T47D (cell line): ENCODE results near the gene MAEL.
A peak's percentile ranks its signal among the peaks of the same experiment; 100 is the strongest.

Experiments used
- DNase-seq, 2 experiments: peaks; one replicate each; pipeline versions ENCODE4 v3.0.0 to v3.0.0-alpha.2; 2011 to 2012; ENCODE audit warnings: low read depth in 1 of 2, low spot score in 1 of 2
- JUND ChIP-seq: IDR thresholded peaks from 2 replicates; pipeline ENCODE4 v1.6.1; 2012; ENCODE audit warnings: low read depth
- in situ Hi-C: cut with HindIII; loops from 2 replicates; pipeline ENCODE4 v1.10.0; 2016; ENCODE audit warnings: low sequenced_read_pairs, low pct_unique_long_range_greater_than_20kb

MAEL gene

DNA sequence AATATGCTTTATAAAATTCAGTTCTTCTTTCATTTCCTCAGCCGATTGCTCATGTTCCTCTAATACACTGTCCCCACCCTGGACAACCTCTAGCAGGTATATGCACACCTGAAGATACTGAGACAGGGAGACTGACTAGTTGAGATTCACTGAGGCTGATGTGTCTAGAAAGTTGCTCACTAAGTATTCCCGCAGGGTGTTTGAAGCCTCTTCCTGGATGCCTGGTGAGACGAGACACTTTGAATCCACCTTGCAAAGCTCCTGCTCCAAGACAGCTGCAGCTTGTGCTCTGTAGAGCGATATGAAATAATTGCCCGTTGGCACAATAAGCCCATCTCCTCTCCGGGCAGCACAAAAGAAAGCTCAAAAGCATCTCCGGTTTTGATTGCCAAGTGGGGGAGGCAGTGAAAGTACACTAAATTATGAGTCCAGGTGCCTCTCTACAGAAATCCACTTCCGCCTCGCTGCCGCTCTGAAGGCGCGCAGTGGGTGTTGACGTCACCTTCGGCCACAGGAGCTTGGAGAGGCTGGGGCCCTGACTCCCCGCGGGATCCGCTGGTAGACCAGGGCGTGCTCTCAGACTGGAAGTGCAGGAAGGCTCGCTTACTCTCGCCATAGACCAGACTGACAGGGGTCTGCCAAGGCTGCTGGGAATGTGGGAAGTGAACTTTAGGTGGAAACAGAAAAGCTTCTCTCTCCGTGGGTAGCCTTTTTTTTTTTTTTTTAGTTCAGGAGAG lies 54.8 kb downstream of the MAEL start:
- in situ Hi-C loops, result no loop called here
- no peak for TF ChIP-seq JUND
- DNase-seq, result peak; percentile 64 to 85

DNA sequence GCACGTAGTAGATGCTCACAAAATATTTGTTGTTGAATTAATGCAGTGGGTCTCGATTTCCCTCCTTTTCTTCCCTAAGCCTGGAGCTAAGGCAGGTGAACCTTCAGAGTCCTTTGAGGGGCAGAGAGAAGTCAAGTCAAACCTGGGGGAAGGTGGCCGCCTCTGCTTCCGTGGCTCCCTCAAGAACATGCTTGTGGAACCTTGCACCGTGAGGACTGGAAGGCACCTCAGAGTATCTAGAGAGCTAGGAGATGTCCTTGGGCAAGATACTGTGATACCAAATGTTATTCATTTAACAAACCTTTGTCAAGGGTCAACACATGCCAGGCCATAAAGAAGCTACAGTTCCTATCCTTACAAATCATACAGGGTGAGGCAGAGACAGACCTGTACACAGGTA lies 62.8 kb downstream of the MAEL start:
- TF ChIP-seq JUND, result no peak
- in situ Hi-C loops, result no loop called here
- no peak for DNase-seq

DNA sequence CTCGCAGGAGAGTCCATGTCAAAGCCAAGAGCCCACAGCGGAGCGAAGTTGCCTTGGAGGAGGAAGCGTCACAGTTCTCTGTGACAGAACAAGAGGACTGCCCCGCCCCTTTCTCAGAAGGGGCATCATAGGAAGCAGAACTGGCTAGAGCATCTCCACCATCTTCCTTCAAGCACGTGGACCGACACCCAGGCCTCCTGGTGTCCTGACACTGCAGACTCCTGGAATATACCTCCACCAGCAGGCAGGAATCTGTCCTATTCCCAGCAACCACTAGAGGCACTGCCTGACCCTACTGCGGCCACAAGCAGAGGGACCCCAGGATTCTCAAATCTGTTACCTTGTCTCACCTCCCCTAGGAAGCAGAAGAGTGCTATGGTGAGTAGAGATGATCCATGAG lies 63.3 kb downstream of the MAEL start:
- DNase-seq, result peak in 1 of 2 experiments; percentile 57
- in situ Hi-C loops, result no loop called here
- TF ChIP-seq JUND, result no peak

DNA sequence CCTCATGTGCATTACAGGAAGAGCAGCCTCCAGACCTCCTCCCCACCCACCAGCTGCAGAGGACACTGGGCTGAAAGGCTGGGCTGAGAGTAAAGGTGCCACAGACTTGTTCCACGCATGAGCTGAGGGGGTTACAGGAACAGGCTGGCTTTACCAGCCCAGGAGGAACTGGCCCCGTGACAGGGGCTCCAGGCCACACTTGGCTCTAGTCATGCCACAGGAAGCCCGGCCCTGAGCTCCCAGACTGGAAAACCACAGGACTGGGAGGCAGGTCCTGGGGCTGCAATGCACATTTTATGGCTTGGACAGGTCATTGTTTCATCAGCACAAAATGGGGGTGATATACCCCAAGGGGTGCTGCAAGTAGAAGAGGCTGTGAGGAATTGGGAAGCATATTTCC lies 65.5 kb downstream of the MAEL start:
- in situ Hi-C loops, result no loop called here
- TF ChIP-seq JUND, result no peak
- DNase-seq, result no peak

DNA sequence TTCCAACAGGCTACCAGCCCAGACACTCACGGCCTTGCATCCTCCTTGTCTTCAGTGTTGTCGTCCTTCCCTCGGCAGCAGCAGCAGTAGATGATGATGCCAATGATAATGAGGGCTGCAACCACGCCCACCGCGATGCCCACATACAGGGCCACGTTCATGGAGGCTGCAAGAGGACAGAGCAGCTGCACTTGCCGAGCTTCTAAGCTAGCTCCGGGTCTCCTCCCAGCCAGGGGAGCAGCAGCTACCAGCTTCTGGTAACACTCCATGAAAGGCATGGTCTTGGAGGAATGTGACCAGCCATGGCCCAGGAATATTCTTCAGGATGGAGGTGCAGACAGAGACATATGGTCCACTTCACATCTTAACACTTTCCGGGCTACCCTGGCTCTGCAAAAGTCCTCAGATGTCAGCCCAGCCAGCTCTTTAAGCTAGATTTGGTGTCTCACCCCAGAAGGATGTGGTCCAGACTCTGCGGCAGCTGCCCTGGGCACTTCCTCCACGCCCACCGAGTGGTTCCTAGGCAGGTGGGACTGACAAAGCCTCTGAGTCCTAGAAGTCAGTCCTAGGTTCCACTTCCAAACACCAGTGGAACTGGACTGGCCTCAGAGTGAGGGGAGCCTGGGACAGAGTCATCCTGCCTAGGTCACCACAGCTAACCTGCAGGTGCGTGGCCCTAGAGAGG lies 66.0 kb downstream of the MAEL start:
- no peak for TF ChIP-seq JUND
- in situ Hi-C loops, result no loop called here
- no peak for DNase-seq

DNA sequence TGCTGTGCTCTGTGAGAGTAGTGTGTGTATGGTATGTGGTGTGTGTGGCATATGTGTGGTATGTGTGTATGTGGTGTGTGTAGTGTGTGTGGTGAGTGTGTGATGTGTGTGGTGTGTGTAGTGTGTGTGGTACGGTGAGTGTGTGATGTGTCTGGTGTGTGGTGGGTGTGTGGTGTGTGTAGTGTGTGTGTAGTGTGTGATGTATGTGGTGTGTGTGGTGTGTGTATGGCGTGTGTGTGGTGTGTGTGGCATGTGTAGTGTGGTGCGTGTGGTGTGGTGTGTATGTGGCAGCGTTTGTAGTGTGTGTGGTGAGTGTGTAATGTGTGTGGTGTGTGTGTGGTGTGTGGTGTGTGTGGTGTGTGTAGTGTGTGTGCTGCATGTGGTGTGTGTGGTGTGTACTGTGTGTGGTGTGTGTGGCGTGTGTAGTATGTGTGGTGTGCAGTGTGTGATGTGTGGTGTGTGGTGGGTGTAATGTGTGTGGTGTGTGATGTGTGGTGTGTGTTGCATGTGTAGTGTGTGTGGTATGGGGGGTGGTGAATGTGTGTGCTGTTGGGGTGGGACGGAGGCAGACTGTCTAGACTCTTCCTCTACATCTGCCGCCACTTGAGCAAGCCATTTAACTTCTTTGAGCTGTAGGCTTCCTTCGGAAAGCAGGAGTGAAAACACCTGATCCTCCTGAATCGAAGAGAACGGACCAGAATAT lies 67.6 kb downstream of the MAEL start:
- no peak for DNase-seq
- in situ Hi-C loops, result no loop called here
- TF ChIP-seq JUND, result no peak

DNA sequence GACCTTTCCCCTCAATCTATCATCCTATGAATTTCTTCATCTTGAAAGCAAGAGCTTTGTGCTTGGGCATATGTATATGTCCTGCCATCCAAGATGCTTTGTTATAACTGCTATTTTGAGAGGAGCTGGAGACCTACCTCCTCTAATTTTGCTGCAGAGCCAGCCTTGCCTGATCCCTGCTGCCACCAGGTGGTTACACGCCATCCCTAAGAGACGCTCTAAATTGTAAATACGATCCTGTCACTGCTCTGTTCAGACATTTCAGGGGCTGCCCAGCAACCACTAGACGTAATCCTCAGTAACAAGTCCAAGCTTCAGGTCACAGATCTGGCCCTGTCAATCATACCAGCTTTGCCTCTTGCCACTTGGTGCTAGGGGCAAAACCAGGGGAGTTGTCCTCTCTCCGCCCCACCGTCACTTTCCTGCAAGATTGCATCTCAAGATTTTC lies 68.2 kb downstream of the MAEL start:
- no peak for TF ChIP-seq JUND
- in situ Hi-C loops, result no loop called here
- peak; percentile 51 to 85 for DNase-seq

DNA sequence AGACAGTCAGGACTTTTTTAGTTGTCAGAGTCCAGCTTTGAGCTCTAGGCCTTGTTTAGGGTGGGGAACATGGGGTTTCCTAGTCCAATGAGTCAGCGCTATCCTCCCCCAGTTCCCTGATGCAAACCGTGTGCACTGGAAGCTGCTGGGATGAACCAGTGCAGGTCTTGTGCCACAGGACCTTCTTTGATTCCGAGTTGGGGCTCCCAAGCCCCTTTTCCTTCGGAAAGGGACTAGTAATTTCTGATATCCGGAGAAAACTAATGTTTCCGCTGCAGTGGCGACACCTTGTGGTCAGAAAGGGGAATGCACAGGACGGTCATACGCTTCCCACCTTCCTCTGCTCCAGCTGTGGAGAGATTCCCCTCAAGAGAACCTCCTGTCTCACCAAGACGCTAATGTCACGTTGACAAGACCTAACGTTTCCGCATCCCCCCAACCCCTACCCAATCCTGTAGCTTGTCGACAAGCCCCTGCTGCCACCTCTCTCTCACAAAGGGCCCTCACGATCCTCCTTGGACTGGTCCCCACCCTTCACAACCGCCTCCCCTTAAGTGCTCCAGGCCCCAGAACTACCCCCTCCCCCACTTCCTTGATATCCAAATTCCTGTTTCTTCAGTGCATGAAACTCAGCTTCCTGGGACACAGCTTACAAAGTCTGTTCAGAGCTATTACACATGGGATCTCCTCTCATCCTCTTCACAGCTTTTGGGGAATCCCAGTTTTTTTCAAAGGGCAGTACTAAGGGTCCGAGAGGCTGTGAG lies 70.1 kb downstream of the MAEL start:
- TF ChIP-seq JUND, result no peak
- in situ Hi-C loops, result no loop called here
- peak; percentile 45 to 74 for DNase-seq

DNA sequence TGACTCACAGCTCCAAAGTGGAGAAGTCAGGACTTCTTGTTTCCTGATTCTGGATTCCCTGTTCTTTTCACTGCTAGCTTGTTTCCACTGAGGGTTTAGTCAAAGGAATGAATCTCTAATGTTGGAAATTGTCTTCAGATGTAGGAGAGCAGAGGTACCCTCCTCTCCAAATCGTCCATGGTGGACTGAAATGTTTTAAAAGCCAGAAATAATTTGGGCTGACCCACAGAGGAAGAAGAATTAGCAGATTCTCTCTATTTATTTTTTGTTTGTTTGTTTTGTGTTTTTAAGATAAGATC lies 70.7 kb downstream of the MAEL start:
- no peak for TF ChIP-seq JUND
- in situ Hi-C loops, result no loop called here
- no peak for DNase-seq

DNA sequence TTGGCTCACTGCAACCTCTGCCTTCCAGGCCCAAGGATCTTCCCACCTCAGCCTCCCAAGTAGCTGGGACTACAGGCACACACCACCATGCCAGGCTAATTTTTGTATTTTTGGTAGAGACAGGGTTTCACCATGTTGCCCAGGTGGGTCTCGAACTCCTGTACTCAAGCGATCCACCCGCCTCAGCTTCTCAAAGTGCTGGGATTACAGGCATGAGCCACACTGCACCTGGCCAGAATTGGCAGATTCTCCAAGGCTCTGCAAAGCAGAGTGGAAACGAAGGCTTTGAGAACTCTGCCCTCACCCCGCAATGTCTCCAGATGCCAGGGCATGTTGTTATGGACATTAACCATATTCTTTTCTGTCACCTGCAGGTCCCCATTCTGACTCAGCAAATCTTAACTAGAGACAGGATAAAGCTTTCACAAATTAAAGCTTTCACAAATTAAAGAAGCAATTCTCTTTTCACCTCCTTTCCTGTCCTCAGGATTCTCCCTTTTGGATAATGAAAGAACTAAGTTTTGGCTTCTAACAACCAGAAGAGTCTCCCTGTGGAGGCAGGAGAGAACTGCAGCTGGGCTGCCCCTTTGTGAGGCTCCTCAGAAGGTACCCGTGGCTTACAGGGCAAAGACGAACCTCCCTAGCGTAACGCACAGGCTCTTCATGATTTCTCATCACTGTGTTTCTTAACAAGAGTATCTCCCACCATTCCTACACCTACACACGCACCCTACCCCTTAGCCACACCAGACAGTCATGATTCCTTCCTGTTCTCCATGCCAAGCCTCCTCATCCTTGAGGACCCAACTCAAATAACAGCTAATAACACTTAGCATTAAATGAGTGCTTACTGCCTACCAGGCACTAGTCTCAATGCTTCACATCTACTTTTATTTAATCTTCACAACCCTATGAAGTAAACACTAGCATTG lies 71.3 kb downstream of the MAEL start:
- peak in 1 of 2 experiments; percentile 52 for DNase-seq
- in situ Hi-C loops, result no loop called here
- TF ChIP-seq JUND, result no peak

DNA sequence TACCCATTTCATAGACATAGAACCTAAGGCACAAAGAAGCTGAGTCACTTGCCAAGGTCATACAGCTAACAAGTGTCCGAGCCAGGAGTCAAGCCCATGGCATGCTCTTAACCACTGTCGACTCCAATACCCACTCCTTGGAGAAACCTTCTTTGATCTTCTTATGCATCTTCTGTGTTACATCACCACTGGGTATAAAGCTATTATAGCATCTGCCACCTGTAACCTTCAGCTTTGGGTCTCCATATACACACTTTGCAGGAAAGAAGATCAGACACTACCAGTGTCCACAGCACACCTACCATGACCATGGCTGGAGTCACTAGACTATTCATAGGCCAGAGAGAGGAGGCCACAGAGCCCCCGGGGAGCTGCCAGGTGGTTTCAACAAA lies 72.0 kb downstream of the MAEL start:
- in situ Hi-C loops, result no loop called here
- no peak for DNase-seq
- no peak for TF ChIP-seq JUND

DNA sequence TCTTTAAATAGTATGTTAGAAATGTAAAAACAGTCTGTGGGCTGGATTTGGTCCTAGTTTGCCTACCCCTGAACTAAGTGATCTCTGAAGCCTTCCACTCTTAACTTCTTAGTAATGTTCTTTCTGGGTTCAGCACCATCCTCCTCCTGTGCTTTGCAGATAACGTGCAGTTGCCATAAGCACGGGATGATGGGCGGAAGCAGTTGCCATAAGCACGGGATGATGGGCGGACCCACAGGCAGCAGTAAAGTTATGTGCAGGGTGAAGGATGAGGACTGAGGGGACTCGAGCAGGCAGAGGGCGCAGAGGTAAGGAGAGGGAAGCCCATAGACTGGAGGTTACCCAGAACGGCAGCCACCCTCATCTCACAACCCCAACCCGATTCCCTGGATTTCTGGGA lies 75.5 kb downstream of the MAEL start:
- DNase-seq, result no peak
- in situ Hi-C loops, result no loop called here
- TF ChIP-seq JUND, result no peak
